HG03159 (cell line): ENCODE measurements around the gene MCM3.

ENCODE experiments used
- ATAC-seq: cut with Tn5 transposase; IDR thresholded peaks from one replicate; pipeline ENCODE4 v1.9.1; 2021; ENCODE audit warnings: mild to moderate bottlenecking, moderate library complexity; ENCODE audit not compliant: unreplicated experiment

Gene MCM3

GRCh38 chr6:52304983-52305390 is 20.4 kb upstream of the MCM3 start:
- peak; percentile 52 for ATAC-seq

- ATAC-seq = no peak
Observed at GRCh38 chr6:52303178-52303577, 18.6 kb upstream of the MCM3 start.

- ATAC-seq = no peak
Observed at GRCh38 chr6:52301326-52301725, 16.8 kb upstream of the MCM3 start.

- no peak for ATAC-seq
Observed at GRCh38 chr6:52300489-52300931, 16.0 kb upstream of the MCM3 start.

- ATAC-seq = no peak
Observed at GRCh38 chr6:52299653-52300052, 15.1 kb upstream of the MCM3 start.

GRCh38 chr6:52297433-52297832 is 12.9 kb upstream of the MCM3 start:
- no peak for ATAC-seq

- no peak for ATAC-seq
Observed at GRCh38 chr6:52293067-52293466, 8.5 kb upstream of the MCM3 start.

- ATAC-seq = no peak
Observed at GRCh38 chr6:52288841-52289240, 4.3 kb upstream of the MCM3 start.

- no peak for ATAC-seq
Observed at GRCh38 chr6:52288216-52288615, 3.7 kb upstream of the MCM3 start.

- ATAC-seq = no peak
Observed at GRCh38 chr6:52286798-52287432, 2.4 kb upstream of the MCM3 start.

GRCh38 chr6:52285177-52286068 is 881 bp upstream of the MCM3 start:
- ATAC-seq = no peak

- peak; percentile 3 for ATAC-seq
Observed at GRCh38 chr6:52284131-52284459, 447 bp downstream of the MCM3 start.

- ATAC-seq = no peak
Observed at GRCh38 chr6:52283111-52283510, 1.4 kb downstream of the MCM3 start.

GRCh38 chr6:52276130-52276529 is 8.4 kb downstream of the MCM3 start:
- ATAC-seq = no peak

GRCh38 chr6:52271852-52272460 is 12.6 kb downstream of the MCM3 start:
- ATAC-seq = no peak

GRCh38 chr6:52263709-52264540 is 20.6 kb downstream of the MCM3 start:
- peak; percentile 82 for ATAC-seq

- no peak for ATAC-seq
Observed at GRCh38 chr6:52262620-52263344, 21.8 kb downstream of the MCM3 start.

- no peak for ATAC-seq
Observed at GRCh38 chr6:52261229-52261628, 23.3 kb downstream of the MCM3 start.

- ATAC-seq = no peak
Observed at GRCh38 chr6:52260634-52261033, 23.9 kb downstream of the MCM3 start.

GRCh38 chr6:52255434-52255833 is 29.1 kb downstream of the MCM3 start:
- no peak for ATAC-seq
